Measurements from ENCODE around the gene HIP1R. TPM values are rescaled to one million over a fixed set of nuclear protein-coding genes. Genes with fewer than 3 reads are reported as not detected.
"Not testable (repeated sequence)": the region's sequence is repeated elsewhere in the genome, so short reads cannot be mapped to it uniquely, and the experiment has no call there.

HIP1R gene
- total and polyA plus RNA-seq, 5 donors: 25.0 to 48.7 (median 34.9) TPM

DNA sequence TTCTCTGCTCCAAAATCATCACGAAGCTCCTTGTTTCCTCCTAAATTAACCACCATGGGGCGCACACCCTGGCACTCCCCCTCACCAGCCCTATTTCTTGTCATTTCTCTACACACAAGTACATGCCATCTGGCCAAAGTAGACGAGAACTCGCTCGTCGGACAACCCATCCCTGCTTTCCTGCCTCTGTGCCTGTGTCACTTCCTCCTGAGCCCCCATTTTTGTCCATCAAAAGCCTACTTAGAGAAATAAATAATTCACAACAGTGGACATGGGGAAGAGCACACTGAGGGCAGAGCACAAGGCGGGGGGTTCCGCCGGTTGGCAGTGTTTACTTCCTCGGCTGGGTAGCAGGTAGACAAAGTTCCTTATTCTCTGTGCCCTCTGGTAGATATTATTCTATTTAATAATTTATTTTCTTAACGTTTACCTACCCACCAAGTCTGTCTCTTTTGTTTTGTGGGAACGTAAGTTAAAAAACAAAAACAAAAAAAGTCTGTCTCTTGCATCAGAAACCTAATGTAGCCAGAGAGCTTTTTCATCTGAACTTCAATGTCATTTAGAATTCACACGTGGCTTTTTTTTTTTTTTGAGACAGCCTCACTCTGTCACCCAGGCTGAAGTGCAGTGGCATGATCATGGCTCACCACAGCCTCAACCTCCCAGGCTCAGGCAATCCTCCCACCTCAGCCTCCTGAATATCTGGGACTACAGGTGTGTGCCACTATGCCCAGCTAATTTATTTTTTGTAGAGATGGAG is 54.7 kb downstream of the HIP1R start:
- intact Hi-C loops (cut with DNase I): no loop called here
- 67% methylated on average over 13 of the region's 13 CpGs for WGBS

DNA sequence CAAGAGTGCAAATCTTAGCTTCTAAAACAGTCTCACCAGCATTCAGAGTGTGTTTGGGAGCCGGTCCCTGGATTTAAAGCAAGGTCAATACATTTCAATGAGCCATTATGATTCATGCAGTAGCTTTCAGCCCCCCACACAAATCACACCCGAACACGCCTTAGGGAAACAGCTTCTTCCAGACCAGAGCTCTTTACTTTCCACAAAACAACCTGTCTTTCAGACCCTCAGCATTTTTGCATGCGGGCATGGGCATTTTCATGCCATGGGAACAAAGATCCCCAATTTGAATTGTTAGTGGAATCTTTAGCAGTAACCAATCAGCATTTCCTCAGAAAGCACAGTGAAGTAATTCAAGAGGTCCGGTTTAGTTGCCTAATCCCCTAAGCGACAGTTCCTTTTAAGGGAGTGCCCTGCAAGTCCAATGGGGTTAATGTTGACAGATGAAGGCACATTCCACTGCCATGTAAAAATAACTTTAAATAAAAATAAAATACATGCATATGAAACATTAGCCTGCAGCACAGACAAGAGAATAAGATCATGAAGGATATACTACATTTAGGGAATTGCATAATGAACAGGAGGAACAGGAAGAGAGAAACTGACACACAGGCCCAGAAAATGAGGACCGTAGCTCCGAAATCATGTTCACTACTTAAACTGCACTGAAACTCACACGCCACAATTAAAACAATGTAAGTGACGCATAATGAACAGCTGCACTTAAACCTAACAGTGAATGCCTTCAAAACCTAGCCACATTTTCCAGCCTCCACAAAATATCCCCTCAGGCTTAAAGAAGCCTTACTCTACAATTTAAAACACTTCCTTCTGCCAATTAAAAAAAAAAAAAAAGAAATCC is 56.6 kb downstream of the HIP1R start:
- ATAC-seq (no peak), DNase-seq (no peak)
- no peak overlapping the region for H3K27ac ChIP-seq (ENCODE audit: low read length)
- peaks cover 24% of the 10 kb centered on the region for H3K4me1 ChIP-seq (ENCODE audit: control insufficient read depth, insufficient read depth, low read length)
- no peaks in the 10 kb centered on the region for H3K9me3 ChIP-seq (ENCODE audit: control insufficient read depth, low read length)
- intact Hi-C loops (cut with DNase I): no loop called here
- no peak overlapping the region for H3K4me3 ChIP-seq (ENCODE audit: low read length)
- no peaks in the 10 kb centered on the region for H3K27me3 ChIP-seq (ENCODE audit: control insufficient read depth, insufficient read depth)
- 30% methylated on average over 10 of the region's 10 CpGs for WGBS

More for the DNA sequence above, 54.7 kb downstream of the HIP1R start:
- Histone ChIP-seq H3K27ac (ENCODE audit: low read length) (peak overlapping the region; percentile 56), H3K4me1 (ENCODE audit: control insufficient read depth, insufficient read depth, low read length) (peaks cover 22% of the 10 kb centered on the region), H3K27me3 (ENCODE audit: control insufficient read depth, insufficient read depth) (no peaks in the 10 kb centered on the region), H3K4me3 (ENCODE audit: low read length) (no peak overlapping the region), H3K9me3 (ENCODE audit: control insufficient read depth, low read length) (no peaks in the 10 kb centered on the region)
- DNase-seq: no peak
- no peak for ATAC-seq

DNA sequence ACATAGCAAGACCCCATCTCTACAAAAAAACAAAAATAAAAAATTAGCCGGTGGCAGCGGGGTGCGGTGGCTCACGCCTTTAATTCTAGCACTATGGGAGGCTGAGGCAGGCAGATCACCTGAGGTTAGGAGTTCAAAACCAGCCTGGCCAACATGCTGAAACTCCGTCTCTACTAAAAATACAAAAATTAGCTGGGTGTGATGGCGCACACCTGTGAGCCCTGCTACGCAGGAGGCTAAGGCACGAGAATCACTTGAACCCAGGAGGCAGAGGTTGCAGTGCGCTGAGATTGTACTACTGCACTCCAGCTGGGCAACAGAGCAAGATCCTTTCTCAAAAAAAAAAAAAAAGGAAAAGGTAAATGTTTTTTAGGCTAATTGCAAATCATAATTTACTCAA is 57.5 kb downstream of the HIP1R start:
- H3K4me3 ChIP-seq (ENCODE audit: low read length); H3K27ac ChIP-seq (ENCODE audit: low read length); intact Hi-C loops (cut with DNase I); ATAC-seq; H3K9me3 ChIP-seq (ENCODE audit: control insufficient read depth, low read length); DNase-seq; H3K27me3 ChIP-seq (ENCODE audit: control insufficient read depth, insufficient read depth): not testable (repeated sequence)
- peaks cover 21% of the 10 kb centered on the region for H3K4me1 ChIP-seq (ENCODE audit: control insufficient read depth, insufficient read depth, low read length)
- WGBS: 95% methylated on average over 9 of the region's 9 CpGs

DNA sequence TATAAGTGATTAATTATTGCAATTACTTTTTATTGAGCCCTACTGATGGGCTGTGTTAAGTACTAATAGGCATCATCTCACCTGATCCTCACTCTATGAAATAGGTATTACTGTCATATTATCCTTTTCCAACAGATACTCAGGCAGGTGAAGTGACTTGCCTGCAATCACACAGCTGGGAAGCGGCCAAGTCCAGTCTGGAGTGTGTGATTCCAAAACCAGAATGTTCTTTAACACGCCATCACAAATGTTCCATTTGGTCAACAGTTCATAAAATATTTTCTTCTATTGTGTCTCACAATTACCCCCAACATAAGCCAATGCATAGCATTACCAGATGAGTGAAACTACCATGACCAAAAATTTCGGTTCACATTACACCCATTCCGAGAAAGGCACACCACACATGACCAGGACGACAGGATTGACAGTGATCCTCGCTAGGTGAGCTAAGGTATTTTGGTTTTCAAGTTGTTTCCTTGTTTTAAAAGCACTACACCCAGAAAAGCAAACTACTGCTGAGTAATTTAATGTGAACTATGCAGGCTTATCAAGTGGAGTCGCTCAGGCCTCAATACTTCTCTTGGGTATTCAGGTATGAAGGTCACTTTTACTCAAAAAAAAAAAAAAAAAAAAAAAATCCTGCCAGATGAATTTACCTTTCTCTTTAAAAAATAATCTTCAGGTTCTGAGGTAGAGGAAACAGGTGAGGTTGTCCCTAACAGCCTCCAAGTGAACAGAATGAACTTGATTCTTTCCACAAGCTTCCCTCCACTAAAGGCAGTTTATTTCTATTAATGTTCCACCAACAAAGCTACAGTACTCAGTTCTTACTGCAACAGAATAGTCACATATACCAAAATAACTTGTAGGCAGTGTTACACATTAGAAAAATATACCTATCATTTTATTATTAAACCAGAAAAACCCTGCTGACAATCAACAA is 58.2 kb downstream of the HIP1R start:
- Histone ChIP-seq H3K4me1 (ENCODE audit: control insufficient read depth, insufficient read depth, low read length) (peaks cover 21% of the 10 kb centered on the region), H3K9me3 (ENCODE audit: control insufficient read depth, low read length) (no peaks in the 10 kb centered on the region), H3K27me3 (ENCODE audit: control insufficient read depth, insufficient read depth) (no peaks in the 10 kb centered on the region), H3K4me3 (ENCODE audit: low read length) (peak overlapping the region; percentile 85), H3K27ac (ENCODE audit: low read length) (no peak overlapping the region)
- WGBS: 74% methylated on average over 7 of the region's 7 CpGs
- intact Hi-C loops (cut with DNase I): no loop called here
- ATAC-seq (no peak), DNase-seq (no peak)

DNA sequence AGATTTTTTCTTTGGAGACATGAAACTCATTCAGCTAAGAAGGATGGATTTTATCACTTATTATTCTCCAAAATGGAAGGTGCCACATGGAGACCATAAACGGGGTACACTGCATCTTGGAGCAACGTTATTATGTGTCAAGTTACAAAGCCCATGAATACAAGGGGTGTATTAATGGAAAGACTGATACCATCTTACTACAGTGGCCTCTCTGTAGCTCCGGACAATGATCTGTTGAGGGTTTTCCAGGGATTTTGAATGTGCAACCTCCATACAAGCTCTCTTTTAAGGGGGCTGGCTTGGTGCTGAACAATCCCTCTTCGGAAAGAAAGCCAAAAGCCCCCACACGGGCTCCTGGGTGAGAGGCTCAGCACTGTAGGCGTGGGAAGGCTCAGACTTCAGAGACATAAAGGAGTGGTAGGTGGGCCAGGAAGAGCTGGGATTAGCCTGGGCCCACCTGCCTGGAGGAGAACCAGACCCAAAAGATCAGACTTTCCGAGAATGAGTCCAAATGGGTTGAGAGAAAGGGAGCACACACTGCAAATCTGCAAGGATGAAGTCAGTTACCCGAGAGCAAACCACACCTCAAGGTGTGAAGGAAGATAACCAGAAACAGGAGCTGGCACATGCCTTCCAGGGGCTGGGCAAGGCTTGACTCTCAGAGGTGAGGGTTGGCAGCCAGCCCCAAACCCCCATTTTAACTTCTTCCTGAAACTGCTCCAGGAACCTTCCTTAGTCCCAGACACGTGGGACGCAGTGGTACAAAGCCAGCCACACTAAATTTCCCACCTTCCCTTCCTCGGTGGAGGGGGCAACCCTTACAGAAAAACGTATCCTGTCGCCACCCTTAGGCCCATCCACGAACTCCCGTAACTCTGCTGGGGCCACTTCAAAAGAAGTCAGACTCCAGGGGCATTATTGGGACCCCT is 59.2 kb downstream of the HIP1R start:
- no peak for ATAC-seq

DNA sequence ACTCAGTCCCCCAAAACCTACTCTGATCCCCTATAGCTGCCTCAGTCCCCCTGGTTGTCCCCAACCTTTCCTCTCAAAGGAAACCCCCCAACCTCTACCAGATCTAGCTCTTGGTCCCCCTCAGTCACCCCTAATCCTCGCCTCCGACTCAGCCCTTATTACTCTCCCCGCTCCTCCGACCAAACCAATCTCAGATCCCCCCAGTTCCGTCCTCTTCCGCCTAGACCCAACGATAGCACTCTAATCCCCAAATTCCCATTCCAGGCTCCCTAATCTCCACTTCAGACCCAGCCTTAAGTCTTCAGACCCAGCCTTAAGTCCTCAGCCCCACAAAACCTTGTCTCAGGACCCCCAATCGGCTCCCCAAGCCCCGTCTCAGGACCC is 60.1 kb downstream of the HIP1R start:
- intact Hi-C loops (cut with DNase I): no loop called here
- peaks cover 14% of the 10 kb centered on the region for H3K4me1 ChIP-seq (ENCODE audit: control insufficient read depth, insufficient read depth, low read length)
- WGBS: under 1% methylated on average over 9 of the region's 9 CpGs

More for the DNA sequence above, 59.2 kb downstream of the HIP1R start:
- no peaks in the 10 kb centered on the region for H3K9me3 ChIP-seq (ENCODE audit: control insufficient read depth, low read length)
- H3K27ac ChIP-seq (ENCODE audit: low read length): peak overlapping the region; percentile 58
- peaks cover 14% of the 10 kb centered on the region for H3K4me1 ChIP-seq (ENCODE audit: control insufficient read depth, insufficient read depth, low read length)
- 18% methylated on average over 15 of the region's 15 CpGs for WGBS
- intact Hi-C loops (cut with DNase I): no loop called here
- no peak for DNase-seq
- no peaks in the 10 kb centered on the region for H3K27me3 ChIP-seq (ENCODE audit: control insufficient read depth, insufficient read depth)
- peak overlapping the region; percentile 85 for H3K4me3 ChIP-seq (ENCODE audit: low read length)

DNA sequence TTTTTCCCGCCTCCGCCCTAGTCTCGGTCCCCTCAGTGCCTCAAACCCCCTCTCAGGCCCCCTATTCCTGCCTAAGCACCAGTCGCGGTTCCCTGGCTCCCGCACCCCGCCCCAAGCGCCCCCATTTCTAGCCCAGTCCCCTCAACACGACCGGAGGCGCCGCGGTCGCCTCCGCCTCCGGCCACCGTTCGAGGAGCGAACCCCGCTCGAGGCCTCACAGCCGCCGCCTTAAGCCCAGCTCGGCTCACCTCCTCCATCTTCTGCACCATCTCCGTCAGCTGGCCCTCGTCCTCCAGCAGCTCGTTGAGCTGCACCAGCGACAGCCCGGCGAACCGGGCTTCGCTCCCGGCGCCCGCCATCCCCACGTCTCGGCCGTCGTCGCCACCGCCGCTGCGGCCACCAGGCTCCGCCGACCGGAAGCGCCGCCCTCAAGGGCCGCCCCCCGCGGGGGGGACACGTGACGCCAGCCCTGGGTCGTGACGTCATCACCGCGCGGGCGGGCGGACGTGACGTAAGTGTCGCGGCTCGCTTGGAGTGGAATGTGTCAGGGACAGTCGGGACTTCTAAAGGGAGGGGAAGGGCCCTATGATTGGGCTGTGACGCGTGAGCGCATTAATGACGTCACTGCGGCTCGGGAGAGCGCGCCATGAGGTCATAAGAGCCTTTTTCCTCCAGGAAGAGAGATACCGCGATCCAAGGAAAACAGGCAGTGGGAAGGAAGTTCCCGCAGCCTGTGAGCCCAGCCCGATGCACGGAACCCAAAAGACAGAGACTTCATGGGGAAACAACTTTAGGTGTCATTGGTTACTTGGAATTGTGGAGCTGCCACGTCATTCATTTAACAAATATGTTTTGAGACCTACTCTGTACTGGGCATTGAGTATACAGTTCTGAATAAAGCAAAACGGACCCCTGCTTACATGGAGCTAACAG is 60.7 kb downstream of the HIP1R start, which contains the start of gene VPS37B:
Gene VPS37B, minus strand, starts transcription at position 421 of the 933 bp plus-strand sequence. Its CDS starts 62 bp downstream, at position 359.
- H3K9me3 ChIP-seq (ENCODE audit: control insufficient read depth, low read length): no peaks in the 10 kb centered on the region
- H3K27me3 ChIP-seq (ENCODE audit: control insufficient read depth, insufficient read depth): no peaks in the 10 kb centered on the region
- intact Hi-C loops (cut with DNase I): no loop called here
- DNase-seq (peak; percentile 85 to 95 (median 93)), ATAC-seq (peak; percentile 88 to 93)
- H3K4me1 ChIP-seq (ENCODE audit: control insufficient read depth, insufficient read depth, low read length): peaks cover 14% of the 10 kb centered on the region
- 6% methylated on average over 81 of the region's 81 CpGs for WGBS
- H3K27ac ChIP-seq (ENCODE audit: low read length): peak within 1 kb of the TSS; percentile 58
- H3K4me3 ChIP-seq (ENCODE audit: low read length): peak within 1 kb of the TSS; percentile 85

More for the DNA sequence above, 60.1 kb downstream of the HIP1R start:
- Histone ChIP-seq H3K27me3 (ENCODE audit: control insufficient read depth, insufficient read depth) (no peaks in the 10 kb centered on the region), H3K27ac (ENCODE audit: low read length) (peak overlapping the region; percentile 58), H3K9me3 (ENCODE audit: control insufficient read depth, low read length) (no peaks in the 10 kb centered on the region), H3K4me3 (ENCODE audit: low read length) (peak overlapping the region; percentile 85)
- DNase-seq (no peak), ATAC-seq (peak; percentile 30 to 44)

DNA sequence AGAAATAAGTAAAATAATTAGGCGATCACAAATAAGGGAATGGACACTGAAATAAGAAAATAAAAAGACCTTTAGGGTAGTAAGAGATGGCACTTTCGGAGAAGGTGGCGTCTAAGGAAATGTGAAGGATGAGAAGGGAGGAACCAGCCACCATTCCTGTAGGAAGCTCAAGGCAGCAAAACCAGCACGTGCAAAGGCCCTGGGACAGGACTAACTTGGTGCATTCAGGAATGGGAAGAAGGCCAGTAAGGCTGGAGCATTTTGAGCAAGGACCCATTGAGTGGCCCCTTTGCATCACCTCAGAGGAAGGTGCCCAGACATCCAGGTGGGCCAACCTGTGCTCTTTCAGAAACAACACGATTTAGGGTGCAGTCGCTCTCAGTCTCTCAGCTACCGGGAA is 61.4 kb downstream of the HIP1R start:
- Histone ChIP-seq H3K4me1 (ENCODE audit: control insufficient read depth, insufficient read depth, low read length) (peaks cover 14% of the 10 kb centered on the region), H3K27ac (ENCODE audit: low read length) (no peak overlapping the region), H3K4me3 (ENCODE audit: low read length) (no peak overlapping the region), H3K27me3 (ENCODE audit: control insufficient read depth, insufficient read depth) (no peaks in the 10 kb centered on the region), H3K9me3 (ENCODE audit: control insufficient read depth, low read length) (no peaks in the 10 kb centered on the region)
- ATAC-seq (no peak), DNase-seq (no peak)
- intact Hi-C loops (cut with DNase I): no loop called here
- 93% methylated on average over 7 of the region's 7 CpGs for WGBS

DNA sequence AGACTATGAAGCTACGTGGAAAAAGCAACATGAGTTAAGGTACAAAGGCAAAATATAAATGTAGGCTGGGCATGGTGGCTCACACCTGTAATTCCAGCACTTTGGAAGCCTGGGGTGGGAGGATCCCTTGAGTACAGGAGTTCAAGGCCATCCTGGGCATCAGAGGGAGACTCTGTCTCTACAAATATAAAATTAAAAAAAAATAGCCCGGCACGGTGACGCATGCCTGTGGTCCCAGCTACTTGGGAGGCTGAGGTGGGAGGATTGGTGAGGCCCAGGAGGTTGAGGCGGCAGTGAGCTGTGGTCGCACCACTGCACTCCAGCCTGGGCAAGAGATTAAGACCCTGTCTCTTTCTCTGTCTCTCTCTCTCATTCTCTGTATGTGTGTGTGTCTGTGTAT is 64.6 kb downstream of the HIP1R start:
- H3K9me3 ChIP-seq (ENCODE audit: control insufficient read depth, low read length): no peaks in the 10 kb centered on the region
- intact Hi-C loops (cut with DNase I): no loop called here
- ATAC-seq (no peak), DNase-seq (no peak)
- no peak overlapping the region for H3K4me3 ChIP-seq (ENCODE audit: low read length)
- WGBS: 97% methylated on average over 6 of the region's 6 CpGs
- peaks cover 5% of the 10 kb centered on the region for H3K4me1 ChIP-seq (ENCODE audit: control insufficient read depth, insufficient read depth, low read length)
- no peaks in the 10 kb centered on the region for H3K27me3 ChIP-seq (ENCODE audit: control insufficient read depth, insufficient read depth)
- no peak overlapping the region for H3K27ac ChIP-seq (ENCODE audit: low read length)
